ENCODE data around the gene RGMA.
"Not testable (repeated sequence)": the region's sequence is repeated elsewhere in the genome, so short reads cannot be mapped to it uniquely, and the experiment has no call there.

DNA sequence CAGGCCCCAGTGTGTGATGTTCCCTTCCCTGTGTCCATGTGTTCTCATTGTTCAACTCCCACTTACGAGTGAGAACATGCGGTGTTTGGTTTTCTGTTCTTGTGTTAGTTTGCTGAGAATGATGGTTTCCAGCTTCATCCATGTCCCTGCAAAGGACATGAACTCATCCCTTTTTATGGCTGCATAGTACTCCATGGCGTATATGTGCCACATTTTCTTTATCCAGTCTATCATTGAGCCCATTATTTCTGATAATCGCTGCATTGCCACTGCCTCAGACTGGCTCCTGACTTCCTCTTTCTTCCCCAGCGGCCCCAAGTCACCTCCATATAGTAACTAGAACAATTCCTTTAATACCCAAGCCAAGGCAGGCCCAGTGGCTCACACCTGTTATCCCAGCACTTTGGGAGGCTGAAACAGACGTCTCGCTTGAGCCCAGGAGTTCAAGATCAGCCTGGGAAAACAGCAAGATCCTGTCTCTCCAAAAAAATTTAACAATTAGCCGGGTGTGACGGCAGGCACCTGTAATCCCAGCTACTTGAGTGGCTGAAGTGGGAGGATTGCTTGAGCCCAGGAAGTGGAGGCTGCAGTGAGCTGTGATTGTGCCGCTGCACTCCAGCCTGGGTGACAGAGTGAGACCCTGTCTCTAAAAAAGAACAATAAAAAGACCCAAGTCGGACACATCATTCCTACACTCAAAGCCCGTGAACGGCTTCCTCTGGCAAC is 49.3 kb downstream of the RGMA start:
- TF ChIP-seq, protein P1, sequence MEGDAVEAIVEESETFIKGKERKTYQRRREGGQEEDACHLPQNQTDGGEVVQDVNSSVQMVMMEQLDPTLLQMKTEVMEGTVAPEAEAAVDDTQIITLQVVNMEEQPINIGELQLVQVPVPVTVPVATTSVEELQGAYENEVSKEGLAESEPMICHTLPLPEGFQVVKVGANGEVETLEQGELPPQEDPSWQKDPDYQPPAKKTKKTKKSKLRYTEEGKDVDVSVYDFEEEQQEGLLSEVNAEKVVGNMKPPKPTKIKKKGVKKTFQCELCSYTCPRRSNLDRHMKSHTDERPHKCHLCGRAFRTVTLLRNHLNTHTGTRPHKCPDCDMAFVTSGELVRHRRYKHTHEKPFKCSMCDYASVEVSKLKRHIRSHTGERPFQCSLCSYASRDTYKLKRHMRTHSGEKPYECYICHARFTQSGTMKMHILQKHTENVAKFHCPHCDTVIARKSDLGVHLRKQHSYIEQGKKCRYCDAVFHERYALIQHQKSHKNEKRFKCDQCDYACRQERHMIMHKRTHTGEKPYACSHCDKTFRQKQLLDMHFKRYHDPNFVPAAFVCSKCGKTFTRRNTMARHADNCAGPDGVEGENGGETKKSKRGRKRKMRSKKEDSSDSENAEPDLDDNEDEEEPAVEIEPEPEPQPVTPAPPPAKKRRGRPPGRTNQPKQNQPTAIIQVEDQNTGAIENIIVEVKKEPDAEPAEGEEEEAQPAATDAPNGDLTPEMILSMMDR (IDR thresholded peaks at IDR 0.05; ENCODE audit: low read depth, low read length), result not testable (repeated sequence)
- TF ChIP-seq POLR2A (IDR thresholded peaks at IDR 0.05; ENCODE audit: extremely low read depth, insufficient read length); MYC (IDR thresholded peaks at IDR 0.05; ENCODE audit: low read depth, low read length): not testable (repeated sequence)
- TF ChIP-seq, protein P2, sequence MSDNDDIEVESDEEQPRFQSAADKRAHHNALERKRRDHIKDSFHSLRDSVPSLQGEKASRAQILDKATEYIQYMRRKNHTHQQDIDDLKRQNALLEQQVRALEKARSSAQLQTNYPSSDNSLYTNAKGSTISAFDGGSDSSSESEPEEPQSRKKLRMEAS (IDR thresholded peaks at IDR 0.05; ENCODE audit: low read depth, low read length), result not testable (repeated sequence)
